GM23338 (cell line): ENCODE measurements around the gene ABI1. TPM values are rescaled to one million over a fixed set of nuclear protein-coding genes. Genes with fewer than 3 reads are reported as not detected.

Experiments
- ATAC-seq: fragments of 200-7000 bp; cut with Tn5 transposase; 3 replicates; pipeline ENCODE4 v1.9.1; 2020
- DNase-seq: peaks from one replicate; pipeline ENCODE4 v3.0.0-alpha.2; 2015; ENCODE audit warnings: low spot score
- H2AFZ ChIP-seq: fragments of 200-600 bp; sonication (generic); 2 replicates; pipeline ENCODE4 v1.8.0; 2016; ENCODE audit warnings: antibody characterized with exemption, mild to moderate bottlenecking, moderate library complexity
- H3F3A ChIP-seq: fragments of 200-600 bp; sonication (generic); replicated peaks from 2 replicates; pipeline ENCODE4 v1.8.0; 2017; ENCODE audit warnings: antibody characterized with exemption, mixed run types, low read depth
- H3K27ac ChIP-seq: fragments of 200-600 bp; sonication (generic); 2 replicates; pipeline ENCODE4 v1.6.1; 2016; ENCODE audit warnings: low read depth
- H3K27me3 ChIP-seq: fragments of 200-600 bp; sonication (generic); 2 replicates; pipeline ENCODE4 v1.8.0; 2016; ENCODE audit warnings: mild to moderate bottlenecking, mixed run types, moderate library complexity; ENCODE audit not compliant: insufficient read depth
- H3K36me3 ChIP-seq: fragments of 200-600 bp; sonication (generic); 2 replicates; pipeline ENCODE4 v1.8.0; 2016; ENCODE audit warnings: mild to moderate bottlenecking; ENCODE audit not compliant: insufficient read depth
- H3K4me1 ChIP-seq: fragments of 200-600 bp; sonication (generic); 2 replicates; pipeline ENCODE4 v1.8.0; 2016; ENCODE audit warnings: mild to moderate bottlenecking, moderate library complexity; ENCODE audit not compliant: insufficient read depth
- H3K4me2 ChIP-seq: fragments of 200-600 bp; sonication (generic); 2 replicates; pipeline ENCODE4 v1.7.1; 2017; ENCODE audit warnings: mixed run types
- H3K4me3 ChIP-seq: fragments of 200-600 bp; sonication (generic); 2 replicates; pipeline ENCODE4 v1.6.1; 2016; ENCODE audit warnings: mixed run types
- H3K79me2 ChIP-seq: fragments of 200-600 bp; sonication (generic); replicated peaks from 2 replicates; pipeline ENCODE4 v1.8.0; 2017; ENCODE audit warnings: mild to moderate bottlenecking; ENCODE audit not compliant: insufficient read depth
- H3K9me2 ChIP-seq: fragments of 200-600 bp; sonication (generic); 2 replicates; pipeline ENCODE4 v1.8.0; 2017; ENCODE audit not compliant: insufficient read depth
- H4K20me1 ChIP-seq: fragments of 200-600 bp; sonication (generic); replicated peaks from 2 replicates; pipeline ENCODE4 v1.8.0; 2017; ENCODE audit warnings: mild to moderate bottlenecking; ENCODE audit not compliant: insufficient read depth
- H3K27ac Mint-ChIP-seq: 2 replicates; pipeline ENCODE4 v1.8.0; 2020; ENCODE audit warnings: inconsistent platforms, mild to moderate bottlenecking, moderate library complexity, mixed read lengths
- H3K27me3 Mint-ChIP-seq: 3 replicates; pipeline ENCODE4 v1.8.0; 2022; ENCODE audit warnings: low read depth, mild to moderate bottlenecking, moderate library complexity, mixed read lengths, inconsistent platforms; ENCODE audit not compliant: insufficient read depth, poor library complexity
- H3K36me3 Mint-ChIP-seq: 3 replicates; pipeline ENCODE4 v1.8.0; 2021; ENCODE audit warnings: low read depth, mild to moderate bottlenecking, inconsistent platforms, moderate library complexity, mixed read lengths
- H3K4me1 Mint-ChIP-seq: 3 replicates; pipeline ENCODE4 v1.8.0; 2020; ENCODE audit warnings: mild to moderate bottlenecking, inconsistent platforms, mixed read lengths
- H3K4me3 Mint-ChIP-seq: 3 replicates; pipeline ENCODE4 v1.8.0; 2021; ENCODE audit warnings: moderate library complexity, mild to moderate bottlenecking, inconsistent platforms, mixed read lengths
- H3K9me3 Mint-ChIP-seq: 3 replicates; pipeline ENCODE4 v1.8.0; 2020; ENCODE audit warnings: moderate library complexity, mild to moderate bottlenecking, inconsistent platforms, mixed read lengths
- CREB1 ChIP-seq: fragments of 250-450 bp; sonication (Bioruptor Pico); IDR thresholded peaks from 2 replicates; pipeline ENCODE4 v1.5.0; 2020; ENCODE audit warnings: low read depth, mild to moderate bottlenecking, moderate library complexity
- CTCF ChIP-seq, 2 experiments: fragments of 200-600 bp in 1 of 2; sonication (generic) in 1 of 2; conservative IDR thresholded peaks; 2 replicates each; pipeline versions ENCODE4 v1.5.1 to v1.6.1; 2016 to 2017; ENCODE audit warnings: antibody characterized with exemption in 2 of 2, low read depth in 2 of 2, mild to moderate bottlenecking in 2 of 2, moderate library complexity in 1 of 2
- ETS1 ChIP-seq: IDR thresholded peaks from 2 replicates; pipeline ENCODE4 v1.6.1; 2016; ENCODE audit warnings: antibody characterized with exemption
- EZH2phosphoT487 ChIP-seq: fragments of 200-600 bp; sonication (generic); IDR thresholded peaks from one replicate; pipeline ENCODE4 v1.8.1; 2018; ENCODE audit warnings: antibody characterized with exemption; ENCODE audit not compliant: unreplicated experiment
- NANOG ChIP-seq: IDR thresholded peaks from 2 replicates; pipeline ENCODE4 v1.6.1; 2016; ENCODE audit warnings: antibody characterized with exemption, borderline replicate concordance
- POLR2AphosphoS5 ChIP-seq: IDR thresholded peaks from 2 replicates; pipeline ENCODE4 v1.6.1; 2016; ENCODE audit warnings: antibody characterized with exemption, low read depth
- ZNF331 ChIP-seq: fragments of 250-450 bp; sonication (Bioruptor Pico); IDR thresholded peaks from 2 replicates; pipeline ENCODE4 v1.5.0; 2020; ENCODE audit warnings: low read depth, mild to moderate bottlenecking, moderate library complexity
- ZNF462 ChIP-seq: fragments of 250-450 bp; sonication (Bioruptor Pico); IDR thresholded peaks from 2 replicates; pipeline ENCODE4 v1.5.0; 2020; ENCODE audit warnings: mild to moderate bottlenecking, moderate library complexity
- polyA plus RNA-seq: library from polyadenylated mRNA; unstranded; fragments of >200 nt; fragmentation: Nextera tagmentation; extraction: Ambion mirVana; gene quantifications from 2 replicates; pipeline ENCODE4 v1.2.1, GENCODE V29; 2016
- total RNA-seq: library from RNA; depleted of rRNA; stranded (reverse); fragments of >200 nt; shearing (Covaris generic); gene quantifications from 2 replicates; pipeline ENCODE4 v1.2.3, GENCODE V29; 2014

Gene ABI1
- total and polyA plus RNA-seq, 2 experiments from 2014 or later, result 22.3 to 30.7 TPM

- ATAC-seq, result peak; percentile 85
- no peak within 1 kb of the TSS for H3K27ac ChIP-seq
Observed at GRCh38 chr10:26697163-26697921, 163.4 kb downstream of the ABI1 start, which contains the start of gene PDSS1. Gene PDSS1, plus strand, starts transcription at chr10:26697701. Its CDS starts 11 bp downstream, at chr10:26697712.

GRCh38 chr10:26696786-26697162 is 164.0 kb downstream of the ABI1 start:
- Mint-ChIP-seq H3K9me3 (peaks cover 3% of the 10 kb centered on the region; the same call in 2 of the 3 replicates), H3K27me3 (peaks cover 10% of the 10 kb centered on the region), H3K36me3 (peaks cover 26% of the 10 kb centered on the region), H3K4me1 (peaks cover 4% of the 10 kb centered on the region; the same call in 2 of the 3 replicates), H3K4me3 (peak overlapping the region; percentile 100), H3K27ac (peak overlapping the region; percentile 76; the same call in 1 of the 2 replicates)
- H3K9me2 ChIP-seq, result no peaks in the 10 kb centered on the region
- TF ChIP-seq ZNF331 (CRISPR knock-in tag), result no peak
- no peak for TF ChIP-seq ZNF462
- no peak for TF ChIP-seq CTCF (conservative IDR thresholded peaks at IDR 0.05; ENCODE audit: low read depth in 2 of 2)
- no peak for TF ChIP-seq EZH2phosphoT487
- no peak for TF ChIP-seq ETS1
- TF ChIP-seq CREB1 (CRISPR knock-in tag), result no peak
- no peak for TF ChIP-seq NANOG
- no peak for DNase-seq
- H2AFZ ChIP-seq, result peak overlapping the region; percentile 99
- H3K4me2 ChIP-seq, result peak overlapping the region; percentile 96
- H4K20me1 ChIP-seq, result no peaks in the 10 kb centered on the region; the same call in 1 of the 2 replicates
- H3K79me2 ChIP-seq, result peaks cover 38% of the 10 kb centered on the region
- peak overlapping the region; percentile 94 for H3K4me3 ChIP-seq
- ATAC-seq, result no peak
- H3K36me3 ChIP-seq, result no peaks in the 10 kb centered on the region
- H3K4me1 ChIP-seq, result peaks cover 9% of the 10 kb centered on the region
- no peaks in the 10 kb centered on the region for H3K27me3 ChIP-seq
- no peak overlapping the region for H3K27ac ChIP-seq
- no peaks in the 10 kb centered on the region for H3F3A ChIP-seq

More at GRCh38 chr10:26697163-26697921, 163.4 kb downstream of the ABI1 start, which contains the start of gene PDSS1:
- H3K27ac Mint-ChIP-seq, result peak within 1 kb of the TSS; percentile 95
- peaks cover 9% of the 10 kb centered on the region for H3K4me1 ChIP-seq
- no peaks in the 10 kb centered on the region for H3F3A ChIP-seq
- H3K4me1 Mint-ChIP-seq, result peaks cover 4% of the 10 kb centered on the region; the same call in 2 of the 3 replicates
- DNase-seq, result peak; percentile 81
- peak; percentile 66 for TF ChIP-seq POLR2AphosphoS5
- no peak for TF ChIP-seq ETS1
- H3K27me3 Mint-ChIP-seq, result peaks cover 10% of the 10 kb centered on the region
- peaks cover 44% of the 10 kb centered on the region for H3K79me2 ChIP-seq
- no peaks in the 10 kb centered on the region for H3K27me3 ChIP-seq
- peak within 1 kb of the TSS; percentile 96 for H3K4me2 ChIP-seq
- peak within 1 kb of the TSS; percentile 100 for H3K4me3 Mint-ChIP-seq
- H3K36me3 ChIP-seq, result 0 out of 2 replicates have a peak, but pooled peaks cover 2% of the 10 kb centered on the region
- H3K4me3 ChIP-seq, result peak within 1 kb of the TSS; percentile 94
- H3K36me3 Mint-ChIP-seq, result peaks cover 32% of the 10 kb centered on the region
- peaks cover 3% of the 10 kb centered on the region; the same call in 2 of the 3 replicates for H3K9me3 Mint-ChIP-seq
- no peaks in the 10 kb centered on the region; the same call in 1 of the 2 replicates for H4K20me1 ChIP-seq
- no peaks in the 10 kb centered on the region for H3K9me2 ChIP-seq
- peak within 1 kb of the TSS; percentile 99 for H2AFZ ChIP-seq
